ENCODE data around the gene RNF222.
A peak's percentile ranks its signal among the peaks of the same experiment; 100 is the strongest.

Gene RNF222

DNA sequence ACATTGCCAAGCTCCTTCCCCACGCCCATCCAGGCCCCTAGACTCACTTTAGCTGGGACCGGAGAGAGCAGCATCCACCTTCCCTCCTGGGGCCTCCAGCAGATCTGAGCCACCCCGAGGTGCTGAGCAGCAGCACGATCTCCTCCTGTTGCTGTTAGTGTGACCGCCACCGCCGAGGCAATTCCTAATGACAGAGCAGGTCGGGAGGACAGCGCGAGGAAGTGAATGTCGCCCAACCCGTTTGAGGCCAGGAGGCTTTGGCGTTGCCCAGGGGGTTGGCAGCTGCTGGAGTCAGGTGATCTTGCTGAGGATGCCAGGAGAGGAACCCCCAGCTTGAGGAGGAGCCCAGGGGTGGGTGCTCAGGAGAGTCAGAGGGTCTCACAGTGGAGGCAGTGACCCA is at the start of gene RNF222:
Gene RNF222, minus strand, starts transcription at position 192 of the 400 bp plus-strand sequence. CDS start 4,366 bp downstream, outside the sequence.
- FAIRE-seq = no peak

DNA sequence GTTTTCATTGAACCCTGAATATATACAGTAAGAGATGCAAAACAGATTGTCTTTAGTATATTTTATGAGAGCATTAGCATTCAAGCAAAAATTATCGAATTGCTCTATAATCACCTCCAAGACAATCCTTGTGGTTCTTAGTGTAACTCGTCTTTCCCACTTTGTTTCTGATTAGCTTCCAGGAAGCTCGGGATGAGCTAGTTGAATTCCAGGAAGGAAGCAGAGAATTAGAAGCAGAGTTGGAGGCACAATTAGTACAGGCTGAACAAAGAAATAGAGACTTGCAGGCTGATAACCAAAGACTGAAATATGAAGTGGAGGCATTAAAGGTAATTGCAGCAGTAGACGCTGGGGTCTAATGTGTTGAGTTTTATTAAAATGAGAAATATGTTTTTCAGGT is 47.9 kb upstream of the RNF222 start:
- no peak for FAIRE-seq

DNA sequence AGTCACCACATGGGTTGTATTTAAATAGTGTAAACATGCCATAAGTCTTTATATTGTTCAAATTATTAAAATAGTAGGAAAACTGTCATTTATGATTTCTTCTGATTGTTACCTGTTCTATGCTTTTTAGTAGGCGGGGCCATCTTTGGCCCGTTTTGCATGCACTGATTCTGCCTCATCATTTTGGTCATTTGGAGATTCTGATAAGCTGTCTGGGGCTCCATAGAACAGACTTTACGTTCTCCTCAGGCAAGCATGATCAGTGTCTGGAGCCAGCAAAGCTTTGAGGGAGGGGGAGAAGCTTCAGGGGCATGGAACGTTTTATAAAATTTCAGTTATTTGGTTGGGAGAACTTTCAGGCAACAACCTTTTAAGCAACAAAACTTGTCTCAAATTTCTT is 46.9 kb upstream of the RNF222 start:
- FAIRE-seq = no peak

- FAIRE-seq = no peak
Measured at GRCh38 chr17:8443756-8444155, 46.1 kb upstream of the RNF222 start.

DNA sequence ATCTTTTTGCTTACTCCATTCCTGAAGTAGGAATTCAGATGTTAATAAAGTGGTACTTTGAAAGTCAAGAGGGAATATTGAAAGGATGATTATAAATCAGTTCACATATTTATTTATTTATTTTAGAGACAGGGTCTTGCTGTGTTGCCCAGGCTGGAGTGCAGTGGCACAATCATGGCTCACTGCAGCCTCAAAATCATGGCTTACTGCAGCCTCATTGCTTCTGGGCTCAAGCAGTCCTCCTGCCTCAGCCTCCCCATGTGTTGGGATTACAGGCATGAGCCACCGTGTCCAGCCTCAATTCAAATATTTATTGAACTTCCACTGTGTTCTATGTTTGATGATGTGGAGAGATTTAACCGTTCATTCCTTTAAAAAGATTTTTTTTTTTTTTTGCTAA is 44.7 kb upstream of the RNF222 start:
- FAIRE-seq = no peak

DNA sequence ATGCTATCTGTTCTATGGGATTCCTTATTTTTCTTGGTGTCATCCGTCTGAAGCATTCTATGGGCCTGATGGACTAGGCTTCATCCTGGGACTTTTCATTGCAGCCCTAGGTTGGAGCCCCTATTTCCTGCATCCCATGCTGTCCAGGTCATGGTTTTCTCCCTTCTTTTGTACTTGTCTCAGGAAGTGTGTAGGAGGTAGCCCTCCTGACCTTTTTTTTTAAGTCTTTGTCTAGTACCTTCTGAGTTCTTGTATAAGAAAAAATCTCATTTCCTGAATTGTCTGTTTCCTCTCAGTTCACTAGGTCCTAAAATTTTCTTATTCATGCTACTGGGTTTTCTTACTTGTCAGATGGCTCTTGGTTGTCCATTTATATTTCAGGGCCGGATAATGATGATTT is 44.1 kb upstream of the RNF222 start:
- FAIRE-seq = no peak

DNA sequence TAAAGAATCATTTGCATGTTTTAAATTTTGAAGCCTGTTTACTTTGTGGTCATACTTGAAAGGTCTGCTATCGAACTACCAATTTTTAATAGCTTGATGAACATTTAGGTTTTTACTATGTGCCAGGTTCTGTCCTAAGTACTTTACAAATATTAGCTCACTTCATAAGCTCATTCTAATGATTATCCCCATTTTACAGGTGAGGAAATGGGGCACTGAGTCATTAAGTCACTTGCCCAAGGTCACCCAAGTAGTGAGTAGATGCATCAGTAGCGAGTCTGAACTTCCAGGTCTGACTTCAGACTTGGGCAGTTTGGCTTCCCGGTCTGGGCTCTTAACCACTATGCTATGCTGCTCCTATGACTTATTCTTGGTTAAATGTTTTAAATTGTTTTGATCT is 42.1 kb upstream of the RNF222 start:
- no peak for FAIRE-seq

GRCh38 chr17:8438441-8438840 is 40.8 kb upstream of the RNF222 start:
- no peak for FAIRE-seq

DNA sequence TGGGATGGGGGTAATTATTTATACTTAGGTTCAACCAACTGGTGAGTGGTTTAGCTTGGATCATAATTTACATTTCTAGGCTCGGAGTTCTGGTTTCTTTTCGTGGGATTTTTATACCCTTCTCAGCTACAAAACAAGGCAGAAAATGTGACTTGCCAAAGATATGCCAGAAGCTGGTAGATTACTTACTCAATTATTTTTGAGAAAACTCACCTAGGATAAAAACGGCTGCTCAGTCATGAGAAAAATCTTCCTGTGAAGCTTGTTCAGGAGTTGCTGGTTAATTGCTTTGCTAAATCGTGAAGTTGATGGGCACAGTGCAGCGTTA is 39.2 kb upstream of the RNF222 start:
- no peak for FAIRE-seq

- no peak for FAIRE-seq
Measured at GRCh38 chr17:8436169-8436843, 38.7 kb upstream of the RNF222 start.

DNA sequence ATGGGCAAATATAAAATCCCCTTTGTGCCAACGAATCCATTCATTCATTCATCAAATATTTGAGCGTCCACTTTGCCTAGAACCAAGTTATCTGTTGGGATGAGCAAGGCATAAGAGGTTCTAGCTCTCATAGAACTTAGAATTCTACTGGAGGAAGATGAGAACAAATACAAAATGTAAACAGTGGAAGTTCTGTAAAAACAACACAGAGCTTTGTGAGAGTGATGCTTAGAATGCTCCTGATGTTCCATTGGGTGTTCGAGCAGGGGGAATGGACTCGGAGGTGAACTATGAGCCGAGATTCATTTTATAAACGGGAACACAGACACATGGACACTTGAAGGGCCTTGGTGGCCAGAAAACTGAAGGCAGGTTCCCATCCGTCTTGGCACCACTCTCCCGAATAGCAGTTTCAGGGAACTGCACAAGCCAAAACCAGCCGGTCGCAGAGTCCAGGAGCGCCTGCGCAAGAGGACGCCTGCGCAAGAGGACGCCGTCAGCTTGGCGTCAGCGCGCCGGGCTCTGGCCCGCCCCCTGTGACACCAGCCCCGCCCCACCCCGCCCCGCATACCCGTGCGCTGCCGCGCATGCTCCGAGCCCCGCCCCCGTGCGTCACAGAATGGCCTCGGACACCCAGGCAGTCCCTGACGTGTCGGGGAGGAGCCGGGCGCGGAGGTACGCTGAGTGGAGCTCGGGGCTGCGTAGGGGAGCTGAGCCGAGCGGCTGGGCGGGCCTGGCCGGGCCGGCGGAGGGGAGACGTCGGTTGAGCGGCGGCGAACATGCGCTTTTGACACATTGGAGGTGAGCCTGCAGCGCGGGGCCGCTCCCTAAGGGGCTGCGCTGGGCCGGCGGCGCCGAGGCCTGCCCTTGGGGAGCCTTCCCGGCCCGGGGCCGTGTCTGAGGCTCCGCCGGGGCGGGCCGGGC is 37.9 kb upstream of the RNF222 start, which contains the start of gene NDEL1:
Gene NDEL1, plus strand, starts transcription at position 640 of the 924 bp plus-strand sequence. CDS start 8,388 bp downstream, outside the sequence.
- no peak for FAIRE-seq

DNA sequence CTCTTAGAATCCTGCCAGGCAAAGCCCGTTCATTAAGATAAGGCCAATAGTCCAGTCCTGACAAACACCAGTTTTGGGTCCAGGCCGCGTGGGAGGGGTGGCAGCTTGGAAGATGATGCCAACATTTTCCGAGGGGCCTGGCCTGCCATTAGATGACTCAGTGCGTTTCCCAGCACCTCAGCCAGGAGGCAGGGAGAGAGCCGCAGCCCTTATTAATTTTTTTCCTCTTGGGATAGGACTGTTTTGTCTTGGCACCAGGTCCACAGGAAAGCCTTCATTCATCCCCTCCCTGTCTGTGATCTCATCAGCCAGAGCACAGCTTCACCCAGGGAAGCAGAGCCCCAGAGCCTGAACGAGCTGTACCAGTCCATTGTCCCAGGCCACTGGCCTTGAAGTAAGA is 33.3 kb upstream of the RNF222 start:
- no peak for FAIRE-seq

DNA sequence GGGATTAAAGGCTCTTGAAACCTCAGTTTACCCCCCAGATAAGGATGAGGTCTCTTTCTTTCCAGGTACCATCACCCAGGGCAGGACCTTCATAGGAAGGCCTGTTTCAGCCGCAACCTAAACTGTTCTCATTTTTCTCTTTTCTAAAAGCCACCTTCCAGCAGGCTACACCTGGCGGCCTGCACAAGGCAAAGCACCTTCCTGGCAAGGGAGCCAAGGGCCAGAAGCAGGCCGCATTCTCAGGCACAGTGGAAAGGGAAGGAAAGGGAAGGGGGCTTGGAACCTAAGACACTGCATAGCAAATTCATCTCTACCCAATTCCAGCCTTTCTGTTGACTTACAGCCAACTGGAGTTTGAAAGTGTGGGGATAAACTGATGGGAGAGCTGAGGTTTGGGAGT is 29.2 kb upstream of the RNF222 start:
- FAIRE-seq = no peak

DNA sequence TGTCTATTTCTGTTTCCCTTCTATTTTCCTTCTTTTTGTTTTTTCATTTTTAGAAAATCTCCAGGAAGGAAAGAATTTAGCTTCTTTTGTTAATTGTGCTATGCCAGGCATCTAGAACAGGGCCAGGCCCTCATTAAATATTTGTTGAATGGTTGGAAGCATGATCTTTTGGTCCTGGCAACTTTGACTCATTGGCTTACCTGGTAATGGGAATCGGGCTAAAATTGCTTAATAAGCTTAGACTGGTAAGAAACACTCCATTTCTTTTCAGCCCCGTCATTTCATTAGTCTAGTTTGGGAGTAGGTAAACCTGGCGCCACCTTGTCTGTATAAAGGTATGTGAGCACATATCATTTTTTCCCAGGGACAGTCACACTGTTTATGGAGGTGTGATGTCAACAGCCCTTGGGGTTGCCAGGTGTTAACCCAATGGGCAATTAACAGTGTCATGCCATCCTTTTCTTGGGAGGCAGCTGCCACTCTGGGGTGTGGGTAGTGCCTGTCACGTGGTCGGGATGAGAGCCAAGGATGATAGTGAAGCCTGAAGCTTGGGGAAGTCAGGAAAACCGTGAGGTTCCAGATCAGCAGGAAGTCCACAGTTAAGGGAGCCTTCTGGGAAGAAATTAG is 28.6 kb upstream of the RNF222 start:
- no peak for FAIRE-seq

- no peak for FAIRE-seq
Measured at GRCh38 chr17:8421571-8421970, 23.9 kb upstream of the RNF222 start.

DNA sequence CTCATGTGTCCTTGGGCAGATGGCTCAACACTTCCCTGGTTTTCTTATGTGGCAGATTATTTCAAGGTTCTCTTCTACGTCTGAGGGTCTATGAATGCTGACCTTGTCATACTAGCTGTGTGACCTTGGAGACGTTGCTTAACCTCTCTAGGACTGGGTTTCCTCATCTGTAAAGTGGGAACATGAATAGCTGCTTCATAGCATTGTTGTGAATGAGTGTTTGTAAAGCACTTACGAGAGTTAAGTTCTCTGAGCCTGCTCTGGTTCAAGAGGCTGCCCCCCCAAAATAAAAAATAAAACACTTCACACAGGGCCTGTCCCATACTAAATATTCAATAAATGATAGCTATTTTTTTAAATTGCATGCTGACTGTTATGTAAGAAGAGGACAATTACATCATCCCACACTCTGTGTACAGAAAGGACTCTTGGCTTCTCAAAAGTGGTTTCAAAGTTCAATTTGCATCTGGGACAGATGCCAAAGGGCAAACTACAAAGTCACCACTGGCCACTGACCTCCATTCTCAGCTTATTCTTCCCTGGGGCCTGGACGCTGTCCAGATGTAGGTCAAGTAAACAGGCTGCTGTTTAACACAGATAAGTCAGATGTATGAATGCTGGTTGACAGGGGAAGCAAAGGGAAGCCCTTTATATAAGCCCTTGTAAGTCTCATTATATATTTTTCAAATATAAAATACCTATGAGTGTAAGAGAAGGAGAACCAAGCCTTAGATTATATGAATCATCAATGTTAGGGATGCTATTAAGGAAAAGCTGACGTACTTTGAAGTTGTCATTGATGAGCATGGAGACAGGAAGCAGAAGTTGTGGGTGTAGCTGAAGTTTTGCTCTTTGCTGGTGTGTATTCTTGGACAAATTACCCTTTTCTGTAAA is 22.7 kb upstream of the RNF222 start:
- FAIRE-seq = no peak

- peak; percentile 80 for FAIRE-seq
Measured at GRCh38 chr17:8419305-8419704, 21.7 kb upstream of the RNF222 start.

GRCh38 chr17:8418471-8418870 is 20.8 kb upstream of the RNF222 start:
- no peak for FAIRE-seq

GRCh38 chr17:8417806-8418205 is 20.2 kb upstream of the RNF222 start:
- FAIRE-seq = no peak

- FAIRE-seq = no peak
Measured at GRCh38 chr17:8413938-8414337, 16.3 kb upstream of the RNF222 start.

DNA sequence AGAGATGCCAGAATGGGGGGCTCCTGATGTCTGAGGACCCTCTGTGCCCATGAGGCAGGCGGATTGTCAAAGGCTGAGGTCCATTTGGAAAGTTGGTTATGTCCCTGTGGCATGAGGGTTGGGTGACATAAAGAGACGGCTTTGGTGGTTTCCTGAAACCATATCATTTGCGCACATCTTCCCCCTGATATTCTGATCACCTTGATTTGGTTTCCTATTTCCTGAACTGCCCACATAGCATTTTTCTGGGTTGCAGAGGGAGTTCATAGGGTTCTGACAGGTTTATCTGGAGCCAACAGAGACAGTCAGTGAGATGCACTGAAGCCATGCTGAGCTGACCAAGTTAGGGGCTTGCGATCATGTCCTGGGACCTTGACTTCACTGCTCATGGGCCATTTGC is 15.7 kb upstream of the RNF222 start:
- no peak for FAIRE-seq

- no peak for FAIRE-seq
Measured at GRCh38 chr17:8412089-8412488, 14.5 kb upstream of the RNF222 start.

DNA sequence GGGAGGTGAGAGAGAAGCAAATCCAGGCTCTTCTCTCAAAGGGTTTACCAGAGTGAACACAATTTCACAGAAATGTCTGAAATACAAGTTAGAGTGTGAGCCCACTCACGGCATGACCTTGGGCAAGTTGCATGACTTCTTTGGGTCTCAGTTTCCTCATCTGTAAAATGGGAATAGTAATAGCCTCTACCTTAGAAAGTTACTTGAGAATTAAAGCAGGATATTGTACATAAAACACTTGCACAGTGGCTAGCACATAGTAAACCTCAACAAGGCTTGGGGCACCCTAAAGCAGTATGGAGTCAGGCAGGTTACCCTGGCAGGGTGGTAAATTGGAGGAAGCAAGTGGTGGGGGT is 13.2 kb upstream of the RNF222 start:
- FAIRE-seq = no peak
